Uterus (tissue), 4 donors: ENCODE results near the gene ERGIC1. TPM values are rescaled to one million over a fixed set of nuclear protein-coding genes. Genes with fewer than 3 reads are reported as not detected.
A peak's percentile ranks its signal among the peaks of the same experiment; 100 is the strongest.

ENCODE experiments used
- DNase-seq, 2 donors: peaks; one replicate each; pipeline ENCODE4 v3.0.0-alpha.2; 2019 to 2020
- H3K27ac ChIP-seq, 2 donors: fragments of 200-600 bp; sonication (generic); 1 replicate in 1 of 2; 2 replicates in 1 of 2; pipeline ENCODE4 v1.5.1; 2016 to 2018
- H3K27me3 ChIP-seq, 2 donors: fragments of 200-600 bp; sonication (generic); one replicate each; pipeline ENCODE4 v1.5.1; 2018 to 2019; ENCODE audit warnings: control low read depth in 1 of 2
- H3K36me3 ChIP-seq, 2 donors: fragments of 200-600 bp; sonication (generic); one replicate each; pipeline ENCODE4 v1.5.1; 2019; ENCODE audit warnings: control low read depth in 1 of 2
- H3K4me1 ChIP-seq, 2 donors: fragments of 200-600 bp; sonication (generic); one replicate each; pipeline ENCODE4 v1.5.1; 2018 to 2019; ENCODE audit warnings: control low read depth in 1 of 2
- H3K4me3 ChIP-seq, 2 donors: fragments of 200-600 bp; sonication (generic); 1 replicate in 1 of 2; 2 replicates in 1 of 2; pipeline ENCODE4 v1.5.1; 2018 to 2019; ENCODE audit warnings: mild to moderate bottlenecking in 1 of 2
- H3K9me3 ChIP-seq, 2 donors: fragments of 200-600 bp; sonication (generic); one replicate each; pipeline ENCODE4 v1.5.1; 2019; ENCODE audit warnings: control low read depth in 1 of 2
- CTCF ChIP-seq, 4 experiments: fragments of 200-600 bp in 2 of 4; fragments of 450-650 bp in 2 of 4; sonication (generic) in 2 of 4; IDR thresholded peaks; one replicate each; pipeline ENCODE4 v1.5.1; 2016 to 2019; ENCODE audit warnings: antibody characterized with exemption in 4 of 4, mild to moderate bottlenecking in 2 of 4, moderate library complexity in 1 of 4
- POLR2A ChIP-seq, 2 donors: fragments of 450-650 bp; IDR thresholded peaks; one replicate each; pipeline ENCODE4 v1.6.1; 2016; ENCODE audit warnings: antibody characterized with exemption in 2 of 2, mild to moderate bottlenecking in 1 of 2, moderate library complexity in 1 of 2
- intact Hi-C: fragments of 100-400 bp; cut with DNase I; formaldehyde crosslinking; loops from one replicate; pipeline ENCODE4 v1.15.1; 2023; ENCODE audit warnings: low total_unique reads
- total RNA-seq, 4 donors: library from RNA; depleted of rRNA in 3 of 4; stranded (reverse); fragments of >200 nt in 3 of 4; gene quantifications; one replicate each; pipeline versions ENCODE4 v1.1.0 to v1.2.4, GENCODE V29; 2014 to 2023
- donor health status: DM: yes; HTN: yes; CAD: no.

Gene ERGIC1
- total RNA-seq, 4 donors from 2014 or later = 34.8 to 130 (median 67.7) TPM

GRCh38 chr5:172939611-172940267, 105.7 kb downstream of the ERGIC1 start:
- H3K9me3 ChIP-seq = no peaks in the 10 kb centered on the region
- intact Hi-C loops = loop anchor here (10.0 kb wide), 1 partner anchor 465 kb away; no protein-coding TSS in a partner anchor
- DNase-seq = no peak
- no peak overlapping the region for H3K4me3 ChIP-seq
- TF ChIP-seq CTCF (IDR thresholded peaks at IDR 0.05) = no peak
- no peak for TF ChIP-seq POLR2A (IDR thresholded peaks at IDR 0.05)
- H3K27ac ChIP-seq = no peak overlapping the region
- no peaks in the 10 kb centered on the region for H3K36me3 ChIP-seq
- H3K4me1 ChIP-seq = peaks cover 0 to 7% of the 10 kb centered on the region in 2 donors
- H3K27me3 ChIP-seq = no peaks in the 10 kb centered on the region

- TF ChIP-seq CTCF (IDR thresholded peaks at IDR 0.05) (no peak), POLR2A (IDR thresholded peaks at IDR 0.05) (no peak)
- Histone ChIP-seq H3K9me3 (no peaks in the 10 kb centered on the region), H3K27me3 (no peaks in the 10 kb centered on the region), H3K4me1 (peaks cover 0 to 7% of the 10 kb centered on the region in 2 donors), H3K36me3 (no peaks in the 10 kb centered on the region), H3K4me3 (no peak overlapping the region), H3K27ac (no peak overlapping the region)
- no peak for DNase-seq
- intact Hi-C loops = no loop called here
Measured at GRCh38 chr5:172940268-172941066, 106.4 kb downstream of the ERGIC1 start.

- no peak for DNase-seq
- H3K4me3 ChIP-seq = no peak overlapping the region
- intact Hi-C loops = no loop called here
- H3K4me1 ChIP-seq = peaks cover 0 to 7% of the 10 kb centered on the region in 2 donors
- TF ChIP-seq CTCF (IDR thresholded peaks at IDR 0.05) = no peak
- no peak for TF ChIP-seq POLR2A (IDR thresholded peaks at IDR 0.05)
- H3K9me3 ChIP-seq = no peaks in the 10 kb centered on the region
- no peaks in the 10 kb centered on the region for H3K27me3 ChIP-seq
- no peaks in the 10 kb centered on the region for H3K36me3 ChIP-seq
- no peak overlapping the region for H3K27ac ChIP-seq
Measured at GRCh38 chr5:172941067-172941516, 107.0 kb downstream of the ERGIC1 start.

GRCh38 chr5:172942556-172942955, 108.5 kb downstream of the ERGIC1 start:
- H3K36me3 ChIP-seq = no peaks in the 10 kb centered on the region
- intact Hi-C loops = no loop called here
- H3K4me1 ChIP-seq = peaks cover 0 to 7% of the 10 kb centered on the region in 2 donors
- H3K27me3 ChIP-seq = no peaks in the 10 kb centered on the region
- TF ChIP-seq CTCF (IDR thresholded peaks at IDR 0.05) (no peak), POLR2A (IDR thresholded peaks at IDR 0.05) (no peak)
- peak overlapping the region; percentile 72 to 78 for H3K27ac ChIP-seq
- DNase-seq = no peak
- no peaks in the 10 kb centered on the region for H3K9me3 ChIP-seq
- no peak overlapping the region for H3K4me3 ChIP-seq

GRCh38 chr5:172943283-172943841, 109.3 kb downstream of the ERGIC1 start:
- Histone ChIP-seq H3K27ac (peak overlapping the region; percentile 72 to 78), H3K9me3 (no peaks in the 10 kb centered on the region), H3K27me3 (no peaks in the 10 kb centered on the region), H3K36me3 (no peaks in the 10 kb centered on the region), H3K4me1 (peaks cover 0 to 7% of the 10 kb centered on the region in 2 donors), H3K4me3 (no peak overlapping the region)
- TF ChIP-seq POLR2A (IDR thresholded peaks at IDR 0.05) (no peak), CTCF (IDR thresholded peaks at IDR 0.05) (no peak)
- intact Hi-C loops = no loop called here
- DNase-seq = peak; percentile 67 to 76
